BE2C (cell line): ENCODE measurements around the gene RASD1.

Experiments
- DNase-seq: peaks from one replicate; pipeline ENCODE4 v3.0.0-alpha.2; 2020
- H3K27me3 ChIP-seq: fragments of 250-450 bp; sonication (Bioruptor Pico); 2 replicates; pipeline ENCODE4 v1.5.1; 2020; ENCODE audit warnings: mild to moderate bottlenecking
- H3K36me3 ChIP-seq: fragments of 250-450 bp; sonication (Bioruptor Pico); 2 replicates; pipeline ENCODE4 v1.5.1; 2020; ENCODE audit warnings: mild to moderate bottlenecking
- H3K4me1 ChIP-seq: fragments of 250-450 bp; sonication (Bioruptor Pico); 2 replicates; pipeline ENCODE4 v1.5.1; 2020
- H3K4me3 ChIP-seq: 2 replicates; pipeline ENCODE4 v1.5.1; 2011; ENCODE audit warnings: low read depth, low read length
- H3K9me3 ChIP-seq: fragments of 250-450 bp; sonication (Bioruptor Pico); 2 replicates; pipeline ENCODE4 v1.5.1; 2020
- CTCF ChIP-seq: IDR thresholded peaks from 2 replicates; pipeline ENCODE4 v1.5.1; 2012; ENCODE audit warnings: mild to moderate bottlenecking, low read depth, low read length

Gene RASD1

GRCh38 chr17:17500999-17501605 lies 4.9 kb upstream of the RASD1 start:
- Histone ChIP-seq H3K27me3 (peaks cover under 1% of the 10 kb centered on the region; the same call in 1 of the 2 replicates), H3K9me3 (no peaks in the 10 kb centered on the region), H3K4me1 (no peaks in the 10 kb centered on the region), H3K36me3 (no peaks in the 10 kb centered on the region), H3K4me3 (no peak overlapping the region)
- no peak for DNase-seq
- no peak for TF ChIP-seq CTCF

- DNase-seq, result no peak
Observed at GRCh38 chr17:17499402-17500145, 3.4 kb upstream of the RASD1 start.

GRCh38 chr17:17498606-17499301 lies 2.6 kb upstream of the RASD1 start:
- no peaks in the 10 kb centered on the region for H3K9me3 ChIP-seq
- no peak for TF ChIP-seq CTCF
- no peak for DNase-seq
- no peak overlapping the region for H3K4me3 ChIP-seq
- peaks cover 10% of the 10 kb centered on the region for H3K27me3 ChIP-seq
- no peaks in the 10 kb centered on the region for H3K36me3 ChIP-seq
- H3K4me1 ChIP-seq, result no peaks in the 10 kb centered on the region

More at GRCh38 chr17:17499402-17500145, 3.4 kb upstream of the RASD1 start:
- Histone ChIP-seq H3K36me3 (no peaks in the 10 kb centered on the region), H3K4me3 (no peak overlapping the region), H3K9me3 (no peaks in the 10 kb centered on the region), H3K4me1 (no peaks in the 10 kb centered on the region), H3K27me3 (peaks cover 10% of the 10 kb centered on the region)
- TF ChIP-seq CTCF, result no peak

- no peaks in the 10 kb centered on the region for H3K9me3 ChIP-seq
- TF ChIP-seq CTCF, result no peak
- DNase-seq, result no peak
- H3K27me3 ChIP-seq, result peaks cover 10% of the 10 kb centered on the region
- no peak overlapping the region for H3K4me3 ChIP-seq
- no peaks in the 10 kb centered on the region for H3K4me1 ChIP-seq
- H3K36me3 ChIP-seq, result no peaks in the 10 kb centered on the region
Observed at GRCh38 chr17:17497845-17498520, 1.8 kb upstream of the RASD1 start.

GRCh38 chr17:17497065-17497844 lies 1.1 kb upstream of the RASD1 start:
- H3K4me3 ChIP-seq, result peak overlapping the region; percentile 23; the same call in 1 of the 2 replicates
- H3K27me3 ChIP-seq, result peaks cover 10% of the 10 kb centered on the region
- DNase-seq, result no peak
- no peaks in the 10 kb centered on the region for H3K36me3 ChIP-seq
- H3K9me3 ChIP-seq, result no peaks in the 10 kb centered on the region
- TF ChIP-seq CTCF, result no peak
- no peaks in the 10 kb centered on the region for H3K4me1 ChIP-seq
